ENCODE data around the gene ACBD6.

Gene ACBD6

GRCh38 chr1:180386745-180387367 is 115.5 kb downstream of the ACBD6 start:
- no peak for DNase-seq (ENCODE audit: low read depth in 1 of 2, low spot score in 1 of 2)
- in situ Hi-C loops (cut with HindIII; ENCODE audit: low pct_unique_long_range_greater_than_20kb, low sequenced_read_pairs), result no loop called here
- no peak for TF ChIP-seq JUND (IDR thresholded peaks at IDR 0.05; ENCODE audit: low read depth)

DNA sequence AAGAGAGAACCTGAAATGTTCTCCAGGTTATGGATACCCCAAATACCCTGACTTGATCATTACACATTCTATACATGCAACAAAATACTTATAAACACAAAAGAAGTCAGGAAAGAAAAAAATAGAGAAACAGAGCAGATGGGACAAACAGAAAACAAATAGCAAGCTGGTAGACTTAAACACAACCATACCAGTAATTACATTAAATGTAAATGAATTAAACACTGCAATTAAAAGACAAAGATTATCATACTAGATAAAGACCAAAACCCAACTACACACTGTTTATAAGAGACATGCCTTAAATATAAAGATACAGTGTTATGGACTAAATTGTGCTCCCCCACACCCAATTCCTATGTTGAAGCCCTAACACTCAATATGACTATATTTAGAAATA is 117.2 kb downstream of the ACBD6 start:
- in situ Hi-C loops (cut with HindIII; ENCODE audit: low pct_unique_long_range_greater_than_20kb, low sequenced_read_pairs), result no loop called here
- no peak for DNase-seq (ENCODE audit: low read depth in 1 of 2, low spot score in 1 of 2)
- TF ChIP-seq JUND (IDR thresholded peaks at IDR 0.05; ENCODE audit: low read depth), result no peak

DNA sequence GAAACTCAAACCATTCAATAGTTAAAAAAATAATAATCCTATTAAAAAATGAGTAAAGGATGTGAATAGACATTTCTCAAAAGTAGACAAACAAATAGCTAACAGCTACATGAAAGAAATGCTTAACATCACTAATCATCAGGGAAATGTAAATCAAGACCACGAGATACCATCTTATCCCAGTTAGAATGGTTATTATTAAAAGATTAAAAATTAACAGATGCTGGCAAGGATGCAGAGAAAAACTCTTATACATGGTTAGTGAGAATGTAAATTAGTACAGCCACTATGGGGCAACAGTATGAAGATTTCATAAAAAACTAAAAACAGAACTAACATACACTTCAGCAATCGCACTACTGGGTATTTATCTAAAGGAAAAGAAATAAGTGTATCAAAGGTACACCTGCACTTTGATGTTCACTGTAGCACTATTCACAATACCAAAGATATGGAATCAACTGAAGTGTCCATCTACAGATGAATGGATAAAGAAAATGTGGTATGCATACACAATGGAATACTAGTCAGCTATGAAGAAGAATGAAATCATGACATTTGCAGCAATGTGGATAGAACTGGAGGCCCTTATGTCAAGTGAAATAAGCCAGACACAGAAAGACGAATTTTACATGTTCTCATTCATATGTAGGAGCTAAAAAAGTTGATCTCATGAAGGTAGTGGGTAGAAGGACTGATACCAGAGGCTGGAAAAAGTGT is 117.9 kb downstream of the ACBD6 start:
- in situ Hi-C loops (cut with HindIII; ENCODE audit: low pct_unique_long_range_greater_than_20kb, low sequenced_read_pairs), result no loop called here
- DNase-seq (ENCODE audit: low read depth in 1 of 2, low spot score in 1 of 2), result no peak
- no peak for TF ChIP-seq JUND (IDR thresholded peaks at IDR 0.05; ENCODE audit: low read depth)

- TF ChIP-seq JUND (IDR thresholded peaks at IDR 0.05; ENCODE audit: low read depth), result no peak
- in situ Hi-C loops (cut with HindIII; ENCODE audit: low pct_unique_long_range_greater_than_20kb, low sequenced_read_pairs), result no loop called here
- DNase-seq (ENCODE audit: low read depth in 1 of 2, low spot score in 1 of 2), result peak in 1 of 2 experiments; percentile 7
These were observed 119.9 kb downstream of the ACBD6 start for GRCh38 chr1:180382326-180383115.

DNA sequence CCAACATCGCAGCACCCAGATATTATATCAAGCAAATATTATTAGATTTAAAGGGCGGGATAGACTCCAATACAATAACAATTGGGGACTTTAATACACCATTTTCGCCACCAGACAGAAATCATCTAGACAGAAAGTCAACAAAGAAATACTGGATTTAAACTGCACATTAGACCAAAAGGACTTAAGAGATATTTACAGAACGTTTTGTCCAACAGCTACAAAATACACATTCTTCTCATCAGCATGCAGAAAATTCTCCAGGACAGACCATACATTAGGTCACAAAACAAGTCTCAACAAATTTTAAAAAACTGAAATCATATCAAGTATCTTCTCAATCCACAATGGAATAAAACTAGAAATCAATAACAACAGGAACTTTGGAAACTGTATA is 121.2 kb downstream of the ACBD6 start:
- in situ Hi-C loops (cut with HindIII; ENCODE audit: low pct_unique_long_range_greater_than_20kb, low sequenced_read_pairs), result no loop called here
- no peak for TF ChIP-seq JUND (IDR thresholded peaks at IDR 0.05; ENCODE audit: low read depth)
- DNase-seq (ENCODE audit: low read depth in 1 of 2, low spot score in 1 of 2), result no peak

- no peak for DNase-seq (ENCODE audit: low read depth in 1 of 2, low spot score in 1 of 2)
- in situ Hi-C loops (cut with HindIII; ENCODE audit: low pct_unique_long_range_greater_than_20kb, low sequenced_read_pairs), result no loop called here
- TF ChIP-seq JUND (IDR thresholded peaks at IDR 0.05; ENCODE audit: low read depth), result no peak
These were observed 121.9 kb downstream of the ACBD6 start for GRCh38 chr1:180380259-180381183.

DNA sequence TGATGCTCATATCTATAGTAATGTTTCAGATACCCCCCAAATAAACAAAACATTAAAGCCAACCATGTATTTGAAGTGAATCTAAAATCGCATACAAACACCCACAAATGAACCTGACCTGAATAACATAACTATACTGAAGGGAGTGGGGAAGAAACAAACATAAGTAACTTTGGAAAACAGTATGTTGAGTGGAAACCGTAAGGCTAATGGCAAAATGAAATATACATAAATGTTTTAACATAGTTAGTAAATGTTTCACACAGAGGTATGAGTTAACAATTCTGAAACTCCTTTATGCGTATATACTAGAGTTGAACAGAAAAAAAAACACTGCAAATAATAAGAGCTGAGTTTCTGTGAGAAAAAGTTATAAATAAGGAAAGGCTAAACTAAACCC is 125.6 kb downstream of the ACBD6 start:
- no peak for TF ChIP-seq JUND (IDR thresholded peaks at IDR 0.05; ENCODE audit: low read depth)
- no peak for DNase-seq (ENCODE audit: low read depth in 1 of 2, low spot score in 1 of 2)
- in situ Hi-C loops (cut with HindIII; ENCODE audit: low pct_unique_long_range_greater_than_20kb, low sequenced_read_pairs), result no loop called here

DNA sequence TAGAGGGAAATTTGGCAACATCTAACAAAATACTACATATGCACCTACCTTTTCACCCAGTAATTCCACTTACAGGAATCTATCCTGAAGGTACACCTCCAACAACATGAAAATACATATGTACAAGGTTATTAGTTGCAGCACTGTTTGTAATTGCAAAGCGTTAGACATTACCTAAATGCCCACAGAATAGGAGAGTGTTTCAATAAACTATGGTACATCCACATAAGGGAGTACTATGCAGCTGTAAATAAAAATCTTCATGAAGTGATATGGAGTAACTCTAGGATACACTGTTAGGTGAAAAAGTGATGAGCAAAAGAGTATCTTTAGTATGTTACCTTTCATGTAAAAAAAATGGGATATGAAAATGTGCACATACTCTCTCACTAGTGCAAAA is 126.1 kb downstream of the ACBD6 start:
- TF ChIP-seq JUND (IDR thresholded peaks at IDR 0.05; ENCODE audit: low read depth), result no peak
- DNase-seq (ENCODE audit: low read depth in 1 of 2, low spot score in 1 of 2), result no peak
- in situ Hi-C loops (cut with HindIII; ENCODE audit: low pct_unique_long_range_greater_than_20kb, low sequenced_read_pairs), result no loop called here

GRCh38 chr1:180372728-180373127 is 129.6 kb downstream of the ACBD6 start:
- DNase-seq (ENCODE audit: low read depth in 1 of 2, low spot score in 1 of 2), result no peak
- TF ChIP-seq JUND (IDR thresholded peaks at IDR 0.05; ENCODE audit: low read depth), result no peak
- in situ Hi-C loops (cut with HindIII; ENCODE audit: low pct_unique_long_range_greater_than_20kb, low sequenced_read_pairs), result no loop called here

GRCh38 chr1:180370597-180370996 is 131.8 kb downstream of the ACBD6 start:
- TF ChIP-seq JUND (IDR thresholded peaks at IDR 0.05; ENCODE audit: low read depth), result no peak
- in situ Hi-C loops (cut with HindIII; ENCODE audit: low pct_unique_long_range_greater_than_20kb, low sequenced_read_pairs), result no loop called here
- DNase-seq (ENCODE audit: low read depth in 1 of 2, low spot score in 1 of 2), result no peak

GRCh38 chr1:180370188-180370587 is 132.2 kb downstream of the ACBD6 start:
- in situ Hi-C loops (cut with HindIII; ENCODE audit: low pct_unique_long_range_greater_than_20kb, low sequenced_read_pairs), result no loop called here
- no peak for DNase-seq (ENCODE audit: low read depth in 1 of 2, low spot score in 1 of 2)
- no peak for TF ChIP-seq JUND (IDR thresholded peaks at IDR 0.05; ENCODE audit: low read depth)

GRCh38 chr1:180369061-180369460 is 133.3 kb downstream of the ACBD6 start:
- no peak for TF ChIP-seq JUND (IDR thresholded peaks at IDR 0.05; ENCODE audit: low read depth)
- in situ Hi-C loops (cut with HindIII; ENCODE audit: low pct_unique_long_range_greater_than_20kb, low sequenced_read_pairs), result no loop called here

More at GRCh38 chr1:180369061-180369460, 133.3 kb downstream of the ACBD6 start:
- no peak for DNase-seq (ENCODE audit: low read depth in 1 of 2, low spot score in 1 of 2)

Data from T47D (cell line).